HepG2 (cell line): ENCODE data around the gene GRM8. TPM values are rescaled to one million over a fixed set of nuclear protein-coding genes. Genes with fewer than 3 reads are reported as not detected.

ENCODE experiments used
- ARNTL ChIP-seq: sonication (generic); formaldehyde crosslinking; IDR thresholded peaks from 2 replicates; pipeline ENCODE4 v1.4.0; 2020; ENCODE audit warnings: mild to moderate bottlenecking, missing genetic modification reagents
- ASH2L ChIP-seq: fragments of 300-600, 200-600 bp; sonication (generic); IDR thresholded peaks from 2 replicates; pipeline ENCODE4 v1.7.0; 2017; ENCODE audit warnings: low read depth, mild to moderate bottlenecking, moderate library complexity, mixed read lengths, low read length; ENCODE audit not compliant: insufficient read length
- ATF1 ChIP-seq: IDR thresholded peaks from 2 replicates; pipeline ENCODE4 v1.6.1; 2016; ENCODE audit warnings: mild to moderate bottlenecking, control low read depth
- CTCF ChIP-seq: sonication (generic); formaldehyde crosslinking; IDR thresholded peaks from 2 replicates; pipeline ENCODE4 v1.5.0; 2020; ENCODE audit warnings: mild to moderate bottlenecking, missing genetic modification reagents, moderate library complexity
- FUBP1 ChIP-seq: sonication (generic); formaldehyde crosslinking; IDR thresholded peaks from 2 replicates; pipeline ENCODE4 v1.5.1; 2020; ENCODE audit warnings: missing genetic modification reagents, mild to moderate bottlenecking, borderline replicate concordance
- HDAC6 ChIP-seq: fragments of 200-600 bp; sonication (generic); IDR thresholded peaks from 2 replicates; pipeline ENCODE4 v1.7.0; 2017; ENCODE audit warnings: mild to moderate bottlenecking, antibody characterized with exemption, low read length, low read depth
- RORA ChIP-seq: sonication (generic); formaldehyde crosslinking; IDR thresholded peaks from 2 replicates; pipeline ENCODE4 v1.5.0; 2020; ENCODE audit warnings: mild to moderate bottlenecking, missing genetic modification reagents, moderate library complexity
- SNAPC5 ChIP-seq: sonication (generic); formaldehyde crosslinking; IDR thresholded peaks from 2 replicates; pipeline ENCODE4 v1.8.1; 2023; ENCODE audit warnings: mild to moderate bottlenecking, missing genetic modification reagents, borderline replicate concordance
- TAF15 ChIP-seq: fragments of 200-400 bp; formaldehyde crosslinking; IDR thresholded peaks from one replicate; pipeline ENCODE4 v1.6.1; 2018; ENCODE audit warnings: mild to moderate bottlenecking, low read depth, low read length; ENCODE audit not compliant: poor library complexity, severe bottlenecking
- ZBTB44 ChIP-seq: sonication (generic); formaldehyde crosslinking; IDR thresholded peaks from 2 replicates; pipeline ENCODE4 v1.4.0; 2020; ENCODE audit warnings: missing genetic modification reagents
- ZNF281 ChIP-seq: sonication (generic); formaldehyde crosslinking; IDR thresholded peaks from 2 replicates; pipeline ENCODE4 v1.4.0; 2020; ENCODE audit warnings: missing genetic modification reagents, borderline replicate concordance
- ZNF296 ChIP-seq: sonication (generic); formaldehyde crosslinking; conservative IDR thresholded peaks from 2 replicates; pipeline ENCODE4 v1.5.0; 2020; ENCODE audit warnings: mild to moderate bottlenecking, missing genetic modification reagents
- ZNF597 ChIP-seq: sonication (generic); formaldehyde crosslinking; IDR thresholded peaks from 2 replicates; pipeline ENCODE4 v1.5.0; 2020; ENCODE audit warnings: missing genetic modification reagents
- ZNF687 ChIP-seq: sonication (generic); formaldehyde crosslinking; IDR thresholded peaks from 2 replicates; pipeline ENCODE4 v1.5.1; 2020; ENCODE audit warnings: mild to moderate bottlenecking, missing genetic modification reagents, moderate library complexity
- polyA plus RNA-seq, 8 experiments: library from polyadenylated mRNA; depleted of rRNA in 3 of 8; stranded (reverse) in 7 of 8; unstranded in 1 of 8; fragments of >200 nt; fragmentation: Illumina TruSeq in 4 of 8; extraction: Trizol in 4 of 8; gene quantifications; 2 replicates each; pipeline versions ENCODE4 v1.2.1 to v1.2.3, GENCODE V29; 2011 to 2016; ENCODE audit warnings: low read depth in 4 of 8, missing spikeins in 1 of 8, mixed read lengths in 1 of 8; ENCODE audit not compliant: insufficient read depth in 1 of 8
- total RNA-seq, 5 experiments: library from RNA; depleted of rRNA; stranded (reverse); fragments of >200 nt; fragmentation: Illumina TruSeq; extraction: Trizol; gene quantifications; 2 replicates each; pipeline ENCODE4 v1.2.3, GENCODE V29; 2016; ENCODE audit warnings: low read depth in 1 of 5

The GRM8 gene
- total and polyA plus RNA-seq, 2 of the 13 experiments (the other 11 are each of a cell fraction or from before 2014, with no cell fraction given): not detected

GRCh38 chr7:126803060-126803665, 449.6 kb downstream of the GRM8 start (continued):
- TF ChIP-seq CTCF (peak; percentile 76), ARNTL (CRISPR knock-in tag) (no peak), ZNF687 (CRISPR knock-in tag) (no peak), ZNF597 (CRISPR knock-in tag) (no peak), ASH2L (no peak), ZBTB44 (CRISPR knock-in tag) (no peak), SNAPC5 (CRISPR knock-in tag) (no peak), TAF15 (no peak), HDAC6 (no peak), ZNF281 (no peak), RORA (no peak), ATF1 (CRISPR knock-in tag) (no peak), FUBP1 (CRISPR knock-in tag) (no peak), ZNF296 (CRISPR knock-in tag) (no peak)
